ENCODE data around the gene TBC1D9B.

The TBC1D9B gene

GRCh38 chr5:179820483-179821297 is 87.0 kb downstream of the TBC1D9B start, which contains the start of gene SQSTM1:
Gene SQSTM1, plus strand, starts transcription at chr5:179820905. Its CDS starts 32 bp downstream, at chr5:179820937.
- TF ChIP-seq CTCF (IDR thresholded peaks at IDR 0.05; ENCODE audit: borderline replicate concordance, insufficient read depth, low read depth, low read length), result no peak
- H3K4me3 ChIP-seq (ENCODE audit: low read depth, low read length), result peak within 1 kb of the TSS; percentile 90

- TF ChIP-seq CTCF (IDR thresholded peaks at IDR 0.05; ENCODE audit: borderline replicate concordance, insufficient read depth, low read depth, low read length), result no peak
- peak overlapping the region; percentile 90 for H3K4me3 ChIP-seq (ENCODE audit: low read depth, low read length)
These were observed 87.6 kb downstream of the TBC1D9B start for GRCh38 chr5:179820127-179820482.

- no peak for TF ChIP-seq CTCF (IDR thresholded peaks at IDR 0.05; ENCODE audit: borderline replicate concordance, insufficient read depth, low read depth, low read length)
- no peak overlapping the region for H3K4me3 ChIP-seq (ENCODE audit: low read depth, low read length)
These were observed 88.2 kb downstream of the TBC1D9B start for GRCh38 chr5:179819296-179820126.

GRCh38 chr5:179818746-179819295 is 88.9 kb downstream of the TBC1D9B start:
- H3K4me3 ChIP-seq (ENCODE audit: low read depth, low read length), result peak overlapping the region; percentile 44
- TF ChIP-seq CTCF (IDR thresholded peaks at IDR 0.05; ENCODE audit: borderline replicate concordance, insufficient read depth, low read depth, low read length), result no peak

- peak overlapping the region; percentile 44 for H3K4me3 ChIP-seq (ENCODE audit: low read depth, low read length)
- no peak for TF ChIP-seq CTCF (IDR thresholded peaks at IDR 0.05; ENCODE audit: borderline replicate concordance, insufficient read depth, low read depth, low read length)
These were observed 89.6 kb downstream of the TBC1D9B start for GRCh38 chr5:179817890-179818745.

GRCh38 chr5:179817470-179817840 is 90.2 kb downstream of the TBC1D9B start:
- TF ChIP-seq CTCF (IDR thresholded peaks at IDR 0.05; ENCODE audit: borderline replicate concordance, insufficient read depth, low read depth, low read length), result no peak
- H3K4me3 ChIP-seq (ENCODE audit: low read depth, low read length), result no peak overlapping the region
